Neuronal stem cell (in vitro differentiated cells): ENCODE measurements around the gene PRDM15.

ENCODE experiments used
- DNase-seq: peaks from one replicate; pipeline ENCODE4 v3.0.0-alpha.2; 2013; ENCODE audit warnings: low spot score
- H2AFZ ChIP-seq: one replicate; pipeline ENCODE4 v1.6.1; 2013; ENCODE audit warnings: mild to moderate bottlenecking, low read length, inconsistent platforms
- H2AK5ac ChIP-seq: 2 replicates; pipeline ENCODE4 v1.6.1; 2013; ENCODE audit warnings: low read depth, mild to moderate bottlenecking, inconsistent platforms, low read length, moderate library complexity, mixed read lengths
- H2BK120ac ChIP-seq: 2 replicates; pipeline ENCODE4 v1.6.1; 2013; ENCODE audit warnings: low read depth, mild to moderate bottlenecking, inconsistent platforms, low read length, moderate library complexity, mixed read lengths
- H2BK12ac ChIP-seq: one replicate; pipeline ENCODE4 v1.6.1; 2013; ENCODE audit warnings: low read length, inconsistent platforms
- H2BK15ac ChIP-seq: 2 replicates; pipeline ENCODE4 v1.6.1; 2013; ENCODE audit warnings: mild to moderate bottlenecking, low read length, inconsistent platforms, mixed read lengths
- H2BK5ac ChIP-seq: one replicate; pipeline ENCODE4 v1.6.1; 2013; ENCODE audit warnings: inconsistent platforms, mild to moderate bottlenecking, low read length, moderate library complexity
- H3K14ac ChIP-seq: one replicate; pipeline ENCODE4 v1.6.1; 2013; ENCODE audit warnings: low read length, inconsistent platforms
- H3K18ac ChIP-seq: 2 replicates; pipeline ENCODE4 v1.6.1; 2013; ENCODE audit warnings: low read length, inconsistent platforms
- H3K23ac ChIP-seq: 2 replicates; pipeline ENCODE4 v1.6.1; 2013; ENCODE audit warnings: low read depth, mild to moderate bottlenecking, mixed read lengths, low read length, inconsistent platforms; ENCODE audit not compliant: poor library complexity
- H3K27ac ChIP-seq: replicated peaks from 3 replicates; pipeline ENCODE4 v1.5.1; 2013; ENCODE audit warnings: low read length, inconsistent platforms
- H3K27me3 ChIP-seq, 3 experiments: 2 replicates each; pipeline ENCODE4 v1.6.1; 2013; ENCODE audit warnings: low read length in 3 of 3, mild to moderate bottlenecking in 2 of 3, inconsistent platforms in 1 of 3, low read depth in 1 of 3, mixed read lengths in 1 of 3, moderate library complexity in 1 of 3; ENCODE audit not compliant: control insufficient read depth in 3 of 3, insufficient read depth in 3 of 3
- H3K36me3 ChIP-seq, 2 donors: replicated peaks in 1 of 2; 2 replicates each; pipeline ENCODE4 v1.6.1; 2013; ENCODE audit warnings: low read length in 2 of 2; ENCODE audit not compliant: control insufficient read depth in 2 of 2, insufficient read depth in 2 of 2
- H3K4ac ChIP-seq: 2 replicates; pipeline ENCODE4 v1.6.1; 2013; ENCODE audit warnings: inconsistent platforms, mild to moderate bottlenecking, low read length, moderate library complexity
- H3K4me1 ChIP-seq, 2 donors: 1 replicate in 1 of 2; 2 replicates in 1 of 2; pipeline ENCODE4 v1.6.1; 2013; ENCODE audit warnings: low read length in 2 of 2, low read depth in 1 of 2; ENCODE audit not compliant: control insufficient read depth in 2 of 2, insufficient read depth in 1 of 2
- H3K4me2 ChIP-seq: one replicate; pipeline ENCODE4 v1.6.1; 2013; ENCODE audit warnings: mild to moderate bottlenecking, low read length, inconsistent platforms; ENCODE audit not compliant: insufficient read depth, poor library complexity, severe bottlenecking
- H3K4me3 ChIP-seq, 2 donors: 2 replicates each; pipeline ENCODE4 v1.5.1; 2013; ENCODE audit warnings: low read length in 2 of 2, mild to moderate bottlenecking in 2 of 2, inconsistent platforms in 1 of 2, moderate library complexity in 1 of 2
- H3K79me1 ChIP-seq: one replicate; pipeline ENCODE4 v1.6.1; 2013; ENCODE audit warnings: low read depth, mild to moderate bottlenecking, inconsistent platforms, low read length, moderate library complexity
- H3K9ac ChIP-seq: one replicate; pipeline ENCODE4 v1.6.1; 2013; ENCODE audit warnings: mild to moderate bottlenecking, low read depth, low read length, inconsistent platforms; ENCODE audit not compliant: poor library complexity
- H3K9me3 ChIP-seq, 2 donors: replicated peaks in 1 of 2; 2 replicates each; pipeline versions ENCODE3 to v1.6.1; 2013; ENCODE audit warnings: low read length in 2 of 2, mild to moderate bottlenecking in 2 of 2, inconsistent platforms in 1 of 2, low read depth in 1 of 2, mixed read lengths in 1 of 2, moderate library complexity in 1 of 2; ENCODE audit not compliant: control insufficient read depth in 2 of 2, insufficient read depth in 1 of 2
- H4K8ac ChIP-seq: one replicate; pipeline ENCODE4 v1.6.1; 2013; ENCODE audit warnings: low read depth, mild to moderate bottlenecking, inconsistent platforms, low read length, moderate library complexity
- H4K91ac ChIP-seq: one replicate; pipeline ENCODE4 v1.6.1; 2013; ENCODE audit warnings: low read length, low read depth, mild to moderate bottlenecking, inconsistent platforms; ENCODE audit not compliant: poor library complexity
- WGBS, 2 donors: extraction: QIAGEN DNeasy Blood & Tissue Kit; methylation state at CpG; one replicate each; pipeline ENCODE4 v1.1.7; 2013; ENCODE audit warnings: missing lambda C conversion rate in 2 of 2, mixed read lengths in 1 of 2; ENCODE audit not compliant: insufficient read length in 2 of 2, insufficient replicate concordance in 1 of 2; ENCODE audit errors: extremely low coverage in 2 of 2; 5-methylcytosine and 5-hydroxymethylcytosine counted together

Gene PRDM15

GRCh38 chr21:41830764-41831452, 48.2 kb downstream of the PRDM15 start:
- no peak for DNase-seq
- peak overlapping the region; percentile 62 for H3K23ac ChIP-seq
- no peak overlapping the region for H2BK120ac ChIP-seq
- H3K18ac ChIP-seq = peak overlapping the region; percentile 52
- no peak overlapping the region for H3K4me3 ChIP-seq
- no peak overlapping the region for H3K27ac ChIP-seq
- no peak overlapping the region for H2AFZ ChIP-seq
- H3K4ac ChIP-seq = no peak overlapping the region
- no peak overlapping the region for H4K91ac ChIP-seq
- peaks cover 11 to 22% of the 10 kb centered on the region in 2 donors for H3K36me3 ChIP-seq
- H3K79me1 ChIP-seq = no peaks in the 10 kb centered on the region
- no peak overlapping the region for H4K8ac ChIP-seq
- H2BK15ac ChIP-seq = no peak overlapping the region
- no peak overlapping the region for H3K4me2 ChIP-seq
- no peak overlapping the region for H3K14ac ChIP-seq
- peaks cover 0 to 3% of the 10 kb centered on the region in 2 donors for H3K4me1 ChIP-seq
- no CpG with 5 or more reads among the region's 21 CpGs for whole genome bisulfite sequencing, 2 donors
- no peak overlapping the region for H3K9ac ChIP-seq
- H2AK5ac ChIP-seq = peak overlapping the region; percentile 40
- H3K9me3 ChIP-seq = peaks cover 0 to 6% of the 10 kb centered on the region in 2 donors
- H2BK12ac ChIP-seq = no peak overlapping the region
- no peak overlapping the region for H2BK5ac ChIP-seq
- no peaks in the 10 kb centered on the region for H3K27me3 ChIP-seq

GRCh38 chr21:41830145-41830707, 48.9 kb downstream of the PRDM15 start:
- Histone ChIP-seq H2BK12ac (no peak overlapping the region), H3K36me3 (peaks cover 16 to 18% of the 10 kb centered on the region in 2 donors), H3K9me3 (peaks cover 0 to 6% of the 10 kb centered on the region in 2 donors), H3K4me3 (no peak overlapping the region), H3K4ac (no peak overlapping the region), H2BK15ac (no peak overlapping the region), H4K91ac (no peak overlapping the region), H3K79me1 (no peaks in the 10 kb centered on the region), H2BK5ac (no peak overlapping the region), H3K4me1 (no peaks in the 10 kb centered on the region), H3K14ac (no peak overlapping the region), H3K27me3 (no peaks in the 10 kb centered on the region), H4K8ac (no peak overlapping the region), H3K23ac (no peak overlapping the region), H3K18ac (no peak overlapping the region), H3K27ac (no peak overlapping the region), H3K4me2 (no peak overlapping the region), H2BK120ac (no peak overlapping the region), H2AK5ac (no peak overlapping the region), H2AFZ (no peak overlapping the region), H3K9ac (no peak overlapping the region)
- no peak for DNase-seq
- WGBS, 2 donors = 100% methylated on average over 1 to 2 of the region's 2 CpGs

- H4K8ac ChIP-seq = no peak overlapping the region
- no peaks in the 10 kb centered on the region for H3K79me1 ChIP-seq
- no peak overlapping the region for H3K23ac ChIP-seq
- peak overlapping the region in 1 of 2 donors; percentile 17 for H3K4me3 ChIP-seq
- no peak overlapping the region for H3K4me2 ChIP-seq
- no peak overlapping the region for H3K9ac ChIP-seq
- no peak overlapping the region for H2AFZ ChIP-seq
- no peak overlapping the region for H3K4ac ChIP-seq
- H3K9me3 ChIP-seq = peaks cover 0 to 6% of the 10 kb centered on the region in 2 donors
- no peak overlapping the region for H2BK120ac ChIP-seq
- no peak overlapping the region for H3K18ac ChIP-seq
- H2AK5ac ChIP-seq = no peak overlapping the region
- no peak overlapping the region for H4K91ac ChIP-seq
- H3K4me1 ChIP-seq = no peaks in the 10 kb centered on the region
- H2BK5ac ChIP-seq = no peak overlapping the region
- H2BK12ac ChIP-seq = no peak overlapping the region
- no peak for DNase-seq
- no peaks in the 10 kb centered on the region for H3K27me3 ChIP-seq
- WGBS, 2 donors = 100% methylated on average over 3 of the region's 3 CpGs; no CpG with 5 or more reads in 1 of the 2 donors
- H3K36me3 ChIP-seq = peaks cover 14 to 19% of the 10 kb centered on the region in 2 donors
- no peak overlapping the region for H3K27ac ChIP-seq
- no peak overlapping the region for H3K14ac ChIP-seq
- H2BK15ac ChIP-seq = no peak overlapping the region
These were observed 50.2 kb downstream of the PRDM15 start for GRCh38 chr21:41828884-41829360.
